A673 (cell line): ENCODE measurements around the gene TTLL5.

Experiments used
- CTCF ChIP-seq: fragments of 300-800, 200-600 bp; sonication (generic); conservative IDR thresholded peaks from 2 replicates; pipeline ENCODE4 v1.5.1; 2017; ENCODE audit warnings: low read depth, mild to moderate bottlenecking, antibody characterized with exemption, low read length, moderate library complexity, mixed read lengths
- EZH2 ChIP-seq: fragments of 200-600 bp; sonication (generic); IDR thresholded peaks from 2 replicates; pipeline ENCODE4 v1.6.1; 2017; ENCODE audit warnings: borderline replicate concordance, low read depth, mild to moderate bottlenecking, mixed read lengths, antibody characterized with exemption, low read length; ENCODE audit not compliant: poor library complexity, severe bottlenecking

- TF ChIP-seq CTCF: no peak
- no peak for TF ChIP-seq EZH2
Observed at GRCh38 chr14:75904311-75904710, 243.3 kb downstream of the TTLL5 start.
